OCI-LY1 (cell line): Measurements from ENCODE around the gene SYT4.
"Not testable (repeated sequence)": the region's sequence is repeated elsewhere in the genome, so short reads cannot be mapped to it uniquely, and the experiment has no call there.

ENCODE experiments used
- H2AFZ ChIP-seq: fragments of 200-600 bp; sonication (generic), shearing (Covaris generic); 2 replicates; pipeline ENCODE4 v1.6.0; 2014; ENCODE audit warnings: antibody characterized with exemption, mild to moderate bottlenecking, low read length
- H3F3A ChIP-seq: fragments of 200-600 bp; sonication (generic), shearing (Covaris generic); 2 replicates; pipeline ENCODE4 v1.6.0; 2014; ENCODE audit warnings: mild to moderate bottlenecking, antibody characterized with exemption, low read length, moderate library complexity; ENCODE audit not compliant: insufficient read depth
- H3K27ac ChIP-seq: fragments of 200-600 bp; sonication (generic); 2 replicates; pipeline ENCODE4 v1.5.1; 2014; ENCODE audit warnings: low read length, mixed run types, mild to moderate bottlenecking, low read depth; ENCODE audit not compliant: poor library complexity, severe bottlenecking
- H3K27me3 ChIP-seq: fragments of 200-600 bp; sonication (generic); 2 replicates; pipeline ENCODE4 v1.6.0; 2014; ENCODE audit warnings: antibody characterized with exemption, mild to moderate bottlenecking, low read length, moderate library complexity; ENCODE audit not compliant: insufficient read depth
- H3K36me3 ChIP-seq: fragments of 200-600 bp; sonication (generic); 2 replicates; pipeline ENCODE4 v1.6.1; 2014; ENCODE audit warnings: mild to moderate bottlenecking, antibody characterized with exemption, low read length, moderate library complexity, mixed read lengths; ENCODE audit not compliant: insufficient read depth
- H3K4me1 ChIP-seq: fragments of 200-600 bp; sonication (generic); 2 replicates; pipeline ENCODE4 v1.5.1; 2014; ENCODE audit warnings: mild to moderate bottlenecking, low read length, moderate library complexity; ENCODE audit not compliant: insufficient read depth, severe bottlenecking
- H3K4me2 ChIP-seq: fragments of 200-600 bp; sonication (generic), shearing (Covaris generic); 2 replicates; pipeline ENCODE4 v1.6.1; 2014; ENCODE audit warnings: low read length
- H3K4me3 ChIP-seq: fragments of 200-600 bp; sonication (generic); 2 replicates; pipeline ENCODE4 v1.5.1; 2014; ENCODE audit warnings: low read length, low read depth, mild to moderate bottlenecking, mixed read lengths; ENCODE audit not compliant: poor library complexity, severe bottlenecking
- H3K79me2 ChIP-seq: fragments of 200-600 bp; shearing (Covaris generic); 2 replicates; pipeline ENCODE4 v1.6.1; 2016; ENCODE audit warnings: mixed run types, low read length, mixed read lengths; ENCODE audit not compliant: insufficient read depth
- H3K9ac ChIP-seq: fragments of 200-600 bp; sonication (generic), shearing (Covaris generic); 2 replicates; pipeline ENCODE4 v1.6.1; 2014; ENCODE audit warnings: mild to moderate bottlenecking, low read length, mixed read lengths
- H3K9me2 ChIP-seq: fragments of 200-600 bp; sonication (generic), shearing (Covaris generic); 2 replicates; pipeline ENCODE4 v1.6.1; 2014; ENCODE audit warnings: low read depth, mild to moderate bottlenecking, low read length, mixed read lengths
- H3K9me3 ChIP-seq: fragments of 200-600 bp; shearing (Covaris generic); 2 replicates; pipeline ENCODE4 v1.6.1; 2014; ENCODE audit warnings: low read length, mixed read lengths
- H4K20me1 ChIP-seq: fragments of 200-600 bp; sonication (generic), shearing (Covaris generic); 2 replicates; pipeline ENCODE4 v1.6.0; 2016; ENCODE audit warnings: mild to moderate bottlenecking, low read length; ENCODE audit not compliant: insufficient read depth
- EZH2 ChIP-seq: fragments of 200-600 bp; sonication (generic), shearing (Covaris generic); IDR thresholded peaks from 2 replicates; pipeline ENCODE4 v1.8.0; 2017; ENCODE audit warnings: borderline replicate concordance, mixed run types, mild to moderate bottlenecking, antibody characterized with exemption, low read length, moderate library complexity, mixed read lengths
- TF ChIP-seq, protein P1 (sequence below): fragments of 200-600 bp; sonication (generic), shearing (Covaris generic); IDR thresholded peaks from 2 replicates; pipeline ENCODE4 v1.5.1; 2017; ENCODE audit warnings: mild to moderate bottlenecking, antibody characterized with exemption, low read length, moderate library complexity, mixed read lengths

Gene SYT4

GRCh38 chr18:43312891-43313290, 35.6 kb upstream of the SYT4 start:
- Histone ChIP-seq H3K79me2 (no peaks in the 10 kb centered on the region), H3K36me3 (no peaks in the 10 kb centered on the region), H3K4me2 (no peak overlapping the region), H3K9ac (no peak overlapping the region), H3F3A (no peaks in the 10 kb centered on the region), H3K9me3 (no peaks in the 10 kb centered on the region), H3K4me1 (no peaks in the 10 kb centered on the region), H4K20me1 (no peaks in the 10 kb centered on the region), H2AFZ (no peak overlapping the region), H3K9me2 (no peaks in the 10 kb centered on the region), H3K27me3 (no peaks in the 10 kb centered on the region), H3K27ac (no peak overlapping the region), H3K4me3 (no peak overlapping the region)
- TF ChIP-seq, protein P1, sequence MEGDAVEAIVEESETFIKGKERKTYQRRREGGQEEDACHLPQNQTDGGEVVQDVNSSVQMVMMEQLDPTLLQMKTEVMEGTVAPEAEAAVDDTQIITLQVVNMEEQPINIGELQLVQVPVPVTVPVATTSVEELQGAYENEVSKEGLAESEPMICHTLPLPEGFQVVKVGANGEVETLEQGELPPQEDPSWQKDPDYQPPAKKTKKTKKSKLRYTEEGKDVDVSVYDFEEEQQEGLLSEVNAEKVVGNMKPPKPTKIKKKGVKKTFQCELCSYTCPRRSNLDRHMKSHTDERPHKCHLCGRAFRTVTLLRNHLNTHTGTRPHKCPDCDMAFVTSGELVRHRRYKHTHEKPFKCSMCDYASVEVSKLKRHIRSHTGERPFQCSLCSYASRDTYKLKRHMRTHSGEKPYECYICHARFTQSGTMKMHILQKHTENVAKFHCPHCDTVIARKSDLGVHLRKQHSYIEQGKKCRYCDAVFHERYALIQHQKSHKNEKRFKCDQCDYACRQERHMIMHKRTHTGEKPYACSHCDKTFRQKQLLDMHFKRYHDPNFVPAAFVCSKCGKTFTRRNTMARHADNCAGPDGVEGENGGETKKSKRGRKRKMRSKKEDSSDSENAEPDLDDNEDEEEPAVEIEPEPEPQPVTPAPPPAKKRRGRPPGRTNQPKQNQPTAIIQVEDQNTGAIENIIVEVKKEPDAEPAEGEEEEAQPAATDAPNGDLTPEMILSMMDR: no peak
- no peak for TF ChIP-seq EZH2

DNA sequence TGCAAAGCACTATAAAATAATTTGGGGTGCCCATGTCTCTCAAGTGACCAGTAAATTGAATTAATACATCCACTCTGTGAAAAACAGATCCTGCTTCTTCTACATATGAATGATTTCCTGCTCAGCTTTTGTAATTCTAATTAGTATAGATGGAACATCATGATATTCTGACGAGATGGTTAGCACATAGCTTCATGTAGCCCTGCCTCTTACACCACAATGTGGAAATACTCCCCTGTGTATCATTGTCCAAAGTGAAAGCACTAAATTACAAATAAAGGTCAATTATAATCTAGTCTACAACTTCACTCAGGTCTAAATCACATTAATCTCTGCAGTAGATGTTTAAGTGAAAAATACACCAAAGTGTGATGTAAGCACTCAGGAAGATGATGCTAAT, 32.9 kb upstream of the SYT4 start:
- Histone ChIP-seq H3K4me1 (no peaks in the 10 kb centered on the region), H3K27ac (no peak overlapping the region), H3F3A (no peaks in the 10 kb centered on the region), H3K4me3 (no peak overlapping the region), H2AFZ (no peak overlapping the region), H3K36me3 (no peaks in the 10 kb centered on the region), H3K9ac (no peak overlapping the region), H3K79me2 (no peaks in the 10 kb centered on the region), H3K27me3 (no peaks in the 10 kb centered on the region), H3K4me2 (no peak overlapping the region), H3K9me3 (no peaks in the 10 kb centered on the region), H4K20me1 (no peaks in the 10 kb centered on the region), H3K9me2 (no peaks in the 10 kb centered on the region)
- TF ChIP-seq EZH2: no peak
- TF ChIP-seq, protein P1: no peak

- H3K27me3 ChIP-seq: no peaks in the 10 kb centered on the region
- H3K4me2 ChIP-seq: no peak overlapping the region
- no peaks in the 10 kb centered on the region for H3K4me1 ChIP-seq
- H3K27ac ChIP-seq: no peak overlapping the region
- H3K9ac ChIP-seq: no peak overlapping the region
- H3F3A ChIP-seq: no peaks in the 10 kb centered on the region
- TF ChIP-seq, protein P1: no peak
- no peak for TF ChIP-seq EZH2
- no peaks in the 10 kb centered on the region for H3K9me3 ChIP-seq
- H3K79me2 ChIP-seq: no peaks in the 10 kb centered on the region
- no peak overlapping the region for H3K4me3 ChIP-seq
- H3K9me2 ChIP-seq: no peaks in the 10 kb centered on the region
- H4K20me1 ChIP-seq: no peaks in the 10 kb centered on the region
- H3K36me3 ChIP-seq: no peaks in the 10 kb centered on the region
- no peak overlapping the region for H2AFZ ChIP-seq
Measured at GRCh38 chr18:43303376-43303775, 26.1 kb upstream of the SYT4 start.

- not testable (repeated sequence) for H3K4me3 ChIP-seq, H3K4me2 ChIP-seq, H3K27me3 ChIP-seq, H3K9me3 ChIP-seq, H3K27ac ChIP-seq, H3K36me3 ChIP-seq, H3K4me1 ChIP-seq, H4K20me1 ChIP-seq, H3F3A ChIP-seq, H3K9me2 ChIP-seq, H3K79me2 ChIP-seq, H3K9ac ChIP-seq, H2AFZ ChIP-seq
Measured at GRCh38 chr18:43286187-43286586, 8.9 kb upstream of the SYT4 start.
